Measurements from ENCODE around the gene LTC4S. TPM values are rescaled to one million over a fixed set of nuclear protein-coding genes. Genes with fewer than 3 reads are reported as not detected.

Gene LTC4S
- polyA plus RNA-seq, 2 of the 4 experiments (the other 2 are of a cell fraction): not detected

DNA sequence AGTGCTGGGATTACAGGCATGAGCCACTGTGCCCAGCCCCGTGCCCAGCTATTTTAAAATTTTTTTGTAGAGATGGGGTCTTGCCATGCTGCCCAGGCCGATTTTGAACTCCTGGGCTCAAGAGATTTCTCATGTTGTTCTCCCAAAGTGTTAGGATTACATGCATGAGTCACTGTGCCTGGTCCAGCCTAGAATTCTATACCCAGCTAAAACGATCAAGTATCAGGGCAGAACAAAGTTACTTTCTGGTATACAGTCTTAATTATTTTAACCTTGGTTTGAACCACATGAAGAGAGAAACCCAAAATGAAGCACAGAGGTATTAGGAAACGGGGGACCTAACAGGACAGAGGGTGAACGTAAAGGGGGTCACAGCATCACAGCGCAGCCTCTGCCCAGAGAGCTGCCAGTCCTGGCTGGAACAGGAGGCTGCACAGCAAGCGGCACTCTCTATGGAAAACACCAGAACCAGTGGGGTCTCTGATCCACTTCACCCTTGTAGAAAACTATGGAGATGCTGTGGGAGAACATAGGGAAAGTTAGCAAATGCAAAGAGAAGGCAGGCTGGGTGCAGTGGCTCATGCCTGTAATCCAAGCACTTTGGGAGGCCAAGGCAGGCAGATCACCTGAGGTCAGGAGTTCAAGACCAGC, 37.2 kb downstream of the LTC4S start:
- no peaks in the 10 kb centered on the region for H3K9me3 ChIP-seq
- ChIA-PET CTCF (interaction anchor here (0.6 to 11.6 kb wide), 3 partner anchors 30 to 564 kb away, joined by 3 to 86 read pairs (median 4); no protein-coding TSS in a partner anchor), POLR2A (interaction anchor here (0.7 to 1.5 kb wide), 4 partner anchors 9 to 10 kb away, joined by 3 to 8 read pairs (median 4); partner anchors contain the start of gene SQSTM1)
- WGBS (ENCODE audit: missing lambda C conversion rate): 91% methylated on average over 7 of the region's 7 CpGs
- H3K4me1 ChIP-seq: peaks cover 72% of the 10 kb centered on the region
- H3K4me3 ChIP-seq: no peak overlapping the region
- FAIRE-seq: no peak
- H3K4me2 ChIP-seq: 0 out of 3 replicates have a peak overlapping the region, but pooled peaks have one; percentile 19
- 0 out of 6 replicates have a peak overlapping the region, but pooled peaks of 1 of the 2 experiments have one; percentile 34 for H3K27ac ChIP-seq
- peak; percentile 74; the same call in 1 of the 2 replicates for TF ChIP-seq POLR2AphosphoS2 (conservative IDR thresholded peaks at IDR 0.05; ENCODE audit: low read length)
- no peak; a peak in 1 of 5 replicates for TF ChIP-seq JUN (IDR thresholded peaks at IDR 0.05)
- TF ChIP-seq HOXA7 (CRISPR knock-in tag; IDR thresholded peaks at IDR 0.05): peak; percentile 72
- TF ChIP-seq TP53 (CRISPR knock-in tag; IDR thresholded peaks at IDR 0.05): 0 out of 2 replicates have a peak, but pooled peaks have one; percentile 27
- TF ChIP-seq RNF2 (IDR thresholded peaks at IDR 0.05; ENCODE audit: borderline replicate concordance, low read depth): no peak
- 0 out of 2 replicates have a peak, but pooled peaks have one; percentile 23 for TF ChIP-seq RARB (CRISPR knock-in tag; IDR thresholded peaks at IDR 0.05)
- no peak for DNase-seq (ENCODE audit: low read depth in 1 of 2, low spot score in 1 of 2)
- no peak for ATAC-seq

GRCh38 chr5:179832039-179832745, 38.4 kb downstream of the LTC4S start:
- H3K27ac ChIP-seq: peak overlapping the region in 1 of 2 experiments; percentile 8; a peak in 1 of 6 replicates
- peaks cover 64% of the 10 kb centered on the region for H3K4me1 ChIP-seq
- peak; percentile 33 to 34 for ATAC-seq

More at GRCh38 chr5:179832039-179832745, 38.4 kb downstream of the LTC4S start:
- TF ChIP-seq MAX (IDR thresholded peaks at IDR 0.05) (peak; percentile 46; the same call in 1 of the 2 replicates), CBX8 (IDR thresholded peaks at IDR 0.05) (no peak), JUN (IDR thresholded peaks at IDR 0.05) (0 out of 5 replicates have a peak, but pooled peaks of 1 of the 2 experiments have one; percentile 21), RAD21 (conservative IDR thresholded peaks at IDR 0.05 in 1 of 2, IDR thresholded peaks at IDR 0.05 in 1 of 2) (no peak), TFCP2L1 (CRISPR knock-in tag; IDR thresholded peaks at IDR 0.05) (peak; percentile 84; the same call in 1 of the 2 replicates), NR3C1 (IDR thresholded peaks at IDR 0.05) (no peak), CEBPB (IDR thresholded peaks at IDR 0.05) (no peak), MAZ (IDR thresholded peaks at IDR 0.05; ENCODE audit: borderline replicate concordance, low read depth, low read length) (no peak), SMC3 (IDR thresholded peaks at IDR 0.05) (no peak), FOSB (CRISPR knock-in tag; IDR thresholded peaks at IDR 0.05) (peak; percentile 9; the same call in 1 of the 2 replicates), ELK1 (IDR thresholded peaks at IDR 0.05; ENCODE audit: low read depth, low read length) (no peak), POLR2AphosphoS2 (conservative IDR thresholded peaks at IDR 0.05; ENCODE audit: low read length) (peak; percentile 76)
- TF ChIP-seq, protein P1, sequence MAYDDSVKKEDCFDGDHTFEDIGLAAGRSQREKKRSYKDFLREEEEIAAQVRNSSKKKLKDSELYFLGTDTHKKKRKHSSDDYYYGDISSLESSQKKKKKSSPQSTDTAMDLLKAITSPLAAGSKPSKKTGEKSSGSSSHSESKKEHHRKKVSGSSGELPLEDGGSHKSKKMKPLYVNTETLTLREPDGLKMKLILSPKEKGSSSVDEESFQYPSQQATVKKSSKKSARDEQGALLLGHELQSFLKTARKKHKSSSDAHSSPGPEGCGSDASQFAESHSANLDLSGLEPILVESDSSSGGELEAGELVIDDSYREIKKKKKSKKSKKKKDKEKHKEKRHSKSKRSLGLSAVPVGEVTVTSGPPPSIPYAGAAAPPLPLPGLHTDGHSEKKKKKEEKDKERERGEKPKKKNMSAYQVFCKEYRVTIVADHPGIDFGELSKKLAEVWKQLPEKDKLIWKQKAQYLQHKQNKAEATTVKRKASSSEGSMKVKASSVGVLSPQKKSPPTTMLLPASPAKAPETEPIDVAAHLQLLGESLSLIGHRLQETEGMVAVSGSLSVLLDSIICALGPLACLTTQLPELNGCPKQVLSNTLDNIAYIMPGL (CRISPR knock-in tag; IDR thresholded peaks at IDR 0.05; ENCODE audit: borderline replicate concordance): no peak
- no peaks in the 10 kb centered on the region for H3K9me3 ChIP-seq
- ChIA-PET CTCF (interaction anchor here (0.9 to 11.6 kb wide), 7 partner anchors 9 to 36 kb away, joined by 3 to 86 read pairs (median 3); no protein-coding TSS in a partner anchor), POLR2A (interaction anchor here (0.9 to 1.6 kb wide), 2 partner anchors 10 to 11 kb away, joined by 3 to 7 read pairs; partner anchors contain the start of gene SQSTM1)
- H3K4me2 ChIP-seq: no peak overlapping the region
- WGBS (ENCODE audit: missing lambda C conversion rate): 87% methylated on average over 20 of the region's 20 CpGs
- H3K4me3 ChIP-seq: no peak overlapping the region
- DNase-seq (ENCODE audit: low read depth in 1 of 2, low spot score in 1 of 2) (no peak), FAIRE-seq (no peak)
